DMS79 (cell line): ENCODE results near the gene CHM.

Source experiments
- DNase-seq: peaks from one replicate; lab custom pipeline; 2025; lab: John Stamatoyannopoulos, UW

CHM gene

GRCh38 chrX:85906399-85906798 lies 141.0 kb downstream of the CHM start:
- no peak for DNase-seq

DNA sequence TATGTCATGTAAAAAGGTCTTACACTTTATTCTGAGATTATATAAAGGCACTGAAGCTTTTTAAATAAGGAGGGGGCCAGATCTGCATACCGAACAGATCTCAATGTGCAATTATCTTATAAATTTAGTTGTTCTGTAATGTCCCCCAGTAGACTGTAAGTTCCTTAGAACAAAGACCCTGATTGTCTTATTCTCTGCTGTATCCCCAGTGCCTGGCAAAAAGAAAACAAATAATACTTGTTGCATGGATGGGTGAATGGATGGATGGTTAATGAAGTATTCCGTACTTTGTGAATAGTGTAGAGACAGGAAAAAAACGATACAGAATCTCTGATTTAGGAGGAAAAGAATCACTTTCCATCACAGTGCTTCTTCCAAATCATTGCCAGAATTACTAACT lies 141.5 kb downstream of the CHM start:
- DNase-seq: no peak

- no peak for DNase-seq
Observed at GRCh38 chrX:85903692-85904471, 143.5 kb downstream of the CHM start.

GRCh38 chrX:85897362-85898126 lies 149.8 kb downstream of the CHM start:
- no peak for DNase-seq

GRCh38 chrX:85882601-85883000 lies 164.8 kb downstream of the CHM start:
- DNase-seq: no peak

DNA sequence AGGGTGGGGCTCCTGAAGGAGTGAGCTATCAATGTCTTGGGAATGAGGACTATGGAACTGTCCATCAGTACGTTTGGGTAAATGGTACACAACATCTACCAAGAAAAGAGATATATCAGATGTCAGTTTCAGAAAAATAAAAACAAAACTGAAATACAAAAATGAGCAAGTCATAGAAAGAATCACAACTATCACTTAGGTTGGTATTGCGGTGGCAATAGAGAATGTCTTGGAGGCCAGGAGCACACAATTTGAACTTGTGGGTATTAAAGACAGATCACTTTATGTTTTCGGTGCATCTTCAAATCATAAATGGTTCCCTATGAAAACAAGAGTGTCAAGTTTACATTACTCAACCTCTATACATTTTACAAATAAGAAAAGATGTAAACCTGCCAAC lies 176.8 kb downstream of the CHM start:
- no peak for DNase-seq

- no peak for DNase-seq
Observed at GRCh38 chrX:85865324-85865723, 182.0 kb downstream of the CHM start.

DNA sequence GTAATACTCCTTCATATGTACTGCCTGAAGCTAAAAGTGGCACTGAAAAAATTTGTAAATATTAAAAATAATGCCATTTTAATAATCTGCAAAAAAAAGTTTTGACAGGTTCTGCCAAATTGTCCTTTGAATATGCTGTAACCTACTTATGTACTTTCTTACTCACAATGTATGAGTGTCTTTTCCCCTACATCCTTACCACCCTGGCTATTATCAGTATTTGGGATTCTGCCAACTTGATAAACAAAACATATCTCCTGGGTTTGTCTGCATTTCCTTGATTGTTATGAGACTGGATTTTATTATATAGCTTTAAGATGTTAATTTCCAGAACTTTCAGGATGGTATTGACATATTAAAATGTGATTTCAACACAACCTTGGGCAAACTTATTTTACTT lies 187.9 kb downstream of the CHM start:
- DNase-seq: no peak

- DNase-seq: no peak
Observed at GRCh38 chrX:85851418-85851817, 195.9 kb downstream of the CHM start.

- DNase-seq: no peak
Observed at GRCh38 chrX:85836868-85837267, 210.5 kb downstream of the CHM start.

- DNase-seq: no peak
Observed at GRCh38 chrX:85828771-85829170, 218.6 kb downstream of the CHM start.

DNA sequence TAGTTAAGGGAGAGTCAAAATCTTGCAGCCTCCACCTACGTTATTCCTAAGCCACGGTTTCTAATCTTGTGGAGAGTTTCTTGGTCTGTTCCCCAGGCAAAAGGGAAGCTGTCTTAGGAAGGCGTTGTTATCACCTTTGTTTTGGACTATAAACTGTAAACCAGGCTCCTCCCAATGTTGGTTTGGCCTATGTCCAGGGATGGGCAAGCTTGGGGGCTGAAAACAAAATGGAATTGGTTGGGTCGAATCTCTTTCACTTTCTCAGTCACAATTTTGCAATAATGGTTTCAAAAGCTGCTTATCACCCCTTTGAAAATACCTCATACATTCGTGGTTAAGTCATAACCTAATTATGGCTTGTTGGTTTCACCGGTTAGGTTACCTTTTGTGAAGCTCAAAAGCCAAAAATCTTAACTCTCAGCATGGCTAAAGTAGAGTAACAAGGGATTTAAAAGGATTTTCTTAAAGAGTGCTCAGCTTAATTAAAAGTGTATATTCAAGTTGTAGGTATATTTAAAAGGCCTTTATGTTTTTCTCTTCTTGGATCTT lies 232.1 kb downstream of the CHM start:
- DNase-seq: no peak
